Islet precursor cell (in vitro differentiated cells): ENCODE results near the gene AGPAT4.

Source experiments
- DNase-seq: peaks from one replicate; pipeline ENCODE4 v3.0.0-alpha.2; 2018

Gene AGPAT4

DNA sequence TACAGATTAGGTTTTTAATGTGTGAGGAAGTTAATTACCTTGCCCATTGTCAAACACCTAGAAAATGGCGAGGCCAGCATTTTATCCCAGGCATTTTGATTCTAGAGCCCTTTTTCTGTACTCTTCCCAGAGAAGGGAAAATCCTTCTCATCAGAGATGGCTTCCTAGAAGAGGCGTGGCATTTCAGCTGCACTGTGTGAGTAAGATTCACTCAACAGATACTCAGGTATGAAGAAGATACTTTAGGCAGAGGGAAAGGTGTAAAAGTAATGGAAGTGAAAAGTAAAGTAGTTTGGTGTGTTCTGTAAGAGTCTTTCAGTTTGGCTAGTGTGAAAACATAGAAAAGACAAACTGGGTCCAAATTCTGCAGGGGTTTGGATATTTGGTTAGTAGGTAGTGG, 168.5 kb downstream of the AGPAT4 start:
- DNase-seq = no peak

DNA sequence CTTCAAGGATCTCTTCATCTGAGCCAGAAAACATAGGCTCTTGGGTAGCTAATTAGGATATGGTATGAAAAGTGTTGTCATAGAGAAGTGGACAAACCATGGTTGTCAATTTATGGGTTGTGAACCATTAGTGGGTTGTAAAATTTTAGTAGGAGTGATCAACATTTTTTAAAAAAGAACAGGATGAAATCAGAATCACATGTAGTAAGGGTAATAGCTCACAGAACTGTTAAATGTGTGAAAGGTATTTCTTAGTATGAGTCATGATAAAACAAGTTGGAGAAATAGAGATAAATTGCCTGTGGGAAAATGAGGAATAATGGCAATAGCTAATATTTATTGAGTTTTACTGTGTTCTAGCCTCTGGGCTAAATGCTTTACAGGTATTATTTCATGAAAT, 168.9 kb downstream of the AGPAT4 start:
- DNase-seq = no peak

DNA sequence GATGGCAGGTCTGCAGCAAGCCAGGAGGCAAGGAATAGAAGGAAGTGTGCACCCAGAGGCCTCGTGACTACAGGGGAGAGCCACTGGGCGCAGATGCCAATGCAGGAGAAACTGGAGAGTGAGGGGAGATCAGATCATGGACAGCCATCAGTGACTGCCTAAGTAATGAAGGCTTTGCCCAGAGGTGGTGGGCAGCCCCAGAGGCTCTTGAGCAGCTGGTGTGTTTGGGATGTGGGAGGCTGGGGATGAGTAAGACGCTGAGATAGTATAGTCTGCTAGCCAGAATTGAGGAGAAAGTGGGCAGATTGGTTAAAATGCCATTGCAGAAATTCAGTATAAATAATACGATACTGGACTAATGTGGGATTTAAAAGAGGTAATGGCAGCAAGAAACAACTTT, 170.4 kb downstream of the AGPAT4 start:
- no peak for DNase-seq

DNA sequence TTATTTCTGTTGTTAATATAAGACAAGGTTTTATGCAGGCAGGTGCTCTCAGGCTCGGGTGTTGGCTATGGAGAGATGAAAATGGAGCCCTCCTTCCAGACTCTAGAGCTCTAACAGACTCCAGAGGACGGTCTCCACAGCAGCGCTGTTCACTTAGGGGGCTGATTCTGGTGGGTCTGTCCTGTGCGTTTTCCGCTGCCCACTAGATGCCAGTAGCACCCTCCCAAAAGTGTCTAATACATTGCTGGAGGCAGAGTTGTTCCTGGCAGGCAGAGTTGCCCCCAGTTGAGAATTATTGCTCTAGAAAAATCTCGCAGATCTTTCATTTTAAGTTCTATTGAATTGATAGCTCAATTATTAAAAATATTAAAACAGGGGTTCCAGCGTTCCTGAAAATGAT, 172.3 kb downstream of the AGPAT4 start:
- no peak for DNase-seq

DNA sequence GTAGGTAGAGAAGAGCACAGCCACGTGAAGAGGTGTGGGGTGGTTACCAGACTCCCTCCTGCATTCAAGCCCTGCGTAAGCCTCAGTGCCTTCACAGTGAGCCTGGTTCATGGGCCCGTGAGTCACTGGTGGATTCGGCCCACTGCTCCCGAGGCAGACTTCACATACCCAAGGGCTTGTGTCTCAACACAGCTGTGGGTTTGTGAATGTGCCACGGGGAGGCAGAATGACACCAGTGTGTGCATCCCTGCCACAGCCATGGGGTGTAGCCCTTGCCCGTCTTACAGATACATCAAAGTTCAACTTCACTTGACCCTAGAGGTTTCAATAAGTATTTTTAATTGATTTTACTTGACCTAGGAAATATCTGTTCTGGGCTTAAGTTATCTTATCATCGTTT, 173.8 kb downstream of the AGPAT4 start:
- no peak for DNase-seq

DNA sequence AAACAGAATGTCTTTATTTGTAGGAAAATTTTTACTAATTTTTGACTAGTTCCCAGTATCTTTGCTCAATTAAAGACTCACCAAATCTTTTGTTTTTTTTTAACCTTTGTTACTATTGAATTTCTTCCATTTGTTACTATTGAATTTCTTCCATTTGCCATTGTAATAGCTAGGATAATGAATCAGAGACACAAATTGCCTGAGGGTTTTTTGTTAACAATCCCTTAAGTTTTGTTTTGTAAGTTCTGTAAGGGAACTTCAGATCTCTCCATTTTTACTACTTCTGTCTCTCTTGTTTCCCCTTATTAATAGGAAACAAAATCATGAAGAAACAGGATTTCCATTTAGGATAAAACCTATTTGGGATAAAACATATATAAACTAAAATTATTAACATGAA, 177.9 kb downstream of the AGPAT4 start:
- no peak for DNase-seq

DNA sequence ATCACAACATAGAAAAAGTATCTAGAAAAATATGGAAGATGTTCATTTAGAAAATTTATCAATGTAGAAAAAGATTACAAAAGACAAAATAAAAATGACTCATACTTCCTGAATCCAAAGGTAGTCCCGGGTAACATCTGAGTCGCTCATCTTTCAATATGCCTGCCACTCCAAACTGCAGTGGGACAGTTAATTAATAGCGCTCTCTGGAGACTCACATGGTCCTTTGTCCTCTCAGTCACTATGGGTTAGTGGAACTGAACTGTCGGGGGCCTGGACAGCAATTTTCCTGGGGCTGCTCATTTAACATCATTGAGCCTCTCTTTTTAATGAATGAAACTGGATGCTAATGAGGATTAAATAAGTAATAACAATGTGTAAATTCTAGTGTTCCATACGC, 178.9 kb downstream of the AGPAT4 start:
- DNase-seq = no peak

DNA sequence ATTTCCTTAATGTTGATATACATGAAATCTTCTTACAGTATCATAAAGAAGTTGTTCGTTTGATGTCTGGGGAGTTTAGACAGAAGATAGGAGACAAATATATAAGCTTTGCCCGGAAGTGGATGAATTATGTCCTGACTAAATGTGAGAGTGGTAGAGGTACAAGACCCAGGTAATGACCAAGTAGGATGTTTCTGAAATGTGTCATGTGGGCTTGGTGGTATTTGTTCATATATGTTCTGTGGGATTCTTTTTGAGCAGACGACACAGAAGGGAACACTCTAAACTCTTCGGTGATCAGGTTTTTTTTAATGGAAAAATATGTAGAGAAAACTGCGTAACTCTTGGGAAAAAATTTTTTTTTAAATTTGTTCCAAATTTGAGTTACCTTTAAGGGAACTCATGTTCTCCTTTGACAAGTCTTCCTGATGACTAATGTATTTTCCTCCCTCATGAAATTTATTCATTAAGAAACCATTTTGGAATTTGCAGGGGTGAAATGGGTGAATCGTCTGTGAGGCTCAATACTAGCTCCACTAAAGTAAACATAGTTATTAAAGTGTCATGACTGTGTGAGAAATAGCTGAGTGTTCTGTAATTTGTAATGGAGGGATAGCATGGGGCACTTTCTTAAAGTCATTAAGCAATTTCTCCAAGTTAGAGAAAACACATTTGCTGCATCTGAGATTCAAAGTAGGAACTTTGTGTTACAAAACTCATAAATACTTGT, 181.7 kb downstream of the AGPAT4 start:
- DNase-seq = no peak

DNA sequence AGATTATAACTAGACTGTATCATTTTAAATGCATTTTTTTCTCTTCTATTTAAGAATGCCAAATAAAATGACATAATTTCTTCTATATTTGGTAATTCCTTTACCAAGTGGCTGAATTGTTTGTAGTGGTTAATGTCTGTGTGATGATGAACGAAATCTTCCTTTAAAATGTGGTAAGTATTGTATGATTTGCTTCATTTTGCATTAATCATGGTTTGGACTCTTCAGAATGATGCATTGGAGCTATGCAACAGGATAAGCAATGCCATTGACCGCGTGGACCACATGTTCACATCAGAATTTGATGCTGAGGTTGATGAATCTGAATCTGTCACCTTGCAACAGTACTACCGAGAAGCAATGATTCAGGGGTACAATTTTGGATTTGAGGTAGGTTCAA, 182.7 kb downstream of the AGPAT4 start:
- no peak for DNase-seq

DNA sequence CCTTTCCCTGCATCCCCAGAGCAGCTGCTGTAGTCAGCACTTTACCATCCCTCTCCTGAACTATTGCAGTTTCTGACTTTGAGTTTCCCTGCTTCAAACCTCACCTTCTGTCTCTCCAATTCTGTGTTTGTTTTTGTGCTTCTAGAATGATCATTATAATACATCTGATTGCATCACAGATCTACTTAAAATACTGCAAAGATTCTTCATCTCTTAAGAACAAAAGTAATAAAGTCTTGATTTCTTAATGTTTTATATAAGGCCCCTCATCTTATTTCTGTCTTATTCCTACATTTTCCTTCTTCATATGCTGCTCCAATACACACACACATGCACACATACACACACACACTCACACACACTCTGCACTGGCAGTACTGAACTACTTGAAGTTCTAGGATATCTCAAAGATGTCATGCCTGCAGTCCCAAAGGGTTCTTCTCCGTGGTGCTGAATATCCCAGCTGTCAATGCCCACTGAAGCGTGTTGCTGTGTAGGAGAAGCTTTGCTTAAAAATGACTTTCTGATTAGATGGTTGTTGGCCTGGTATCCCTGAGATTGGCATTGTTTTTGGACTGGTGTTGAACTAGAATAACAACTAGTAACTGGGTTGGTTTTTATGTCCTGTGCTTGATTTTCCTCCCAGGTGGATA, 185.1 kb downstream of the AGPAT4 start:
- no peak for DNase-seq

DNA sequence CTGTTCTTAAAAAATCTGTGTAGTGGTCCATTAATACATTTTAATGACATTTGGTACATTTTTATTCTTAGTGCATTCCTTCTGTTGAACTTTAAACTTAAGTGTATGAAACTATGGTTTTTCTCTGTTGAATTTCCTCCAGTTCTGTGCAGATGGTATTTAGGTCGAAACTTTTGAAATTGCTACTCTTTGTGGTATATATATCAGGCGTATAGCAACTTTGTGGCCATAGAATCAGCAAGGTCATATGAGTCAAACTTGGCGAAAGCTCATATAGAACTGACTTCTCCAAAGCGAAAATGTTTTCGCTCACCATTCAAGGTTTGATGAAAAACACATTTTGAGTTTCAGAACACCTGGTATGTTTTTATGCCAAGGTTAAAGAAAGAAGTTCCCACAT, 188.6 kb downstream of the AGPAT4 start:
- DNase-seq = no peak

DNA sequence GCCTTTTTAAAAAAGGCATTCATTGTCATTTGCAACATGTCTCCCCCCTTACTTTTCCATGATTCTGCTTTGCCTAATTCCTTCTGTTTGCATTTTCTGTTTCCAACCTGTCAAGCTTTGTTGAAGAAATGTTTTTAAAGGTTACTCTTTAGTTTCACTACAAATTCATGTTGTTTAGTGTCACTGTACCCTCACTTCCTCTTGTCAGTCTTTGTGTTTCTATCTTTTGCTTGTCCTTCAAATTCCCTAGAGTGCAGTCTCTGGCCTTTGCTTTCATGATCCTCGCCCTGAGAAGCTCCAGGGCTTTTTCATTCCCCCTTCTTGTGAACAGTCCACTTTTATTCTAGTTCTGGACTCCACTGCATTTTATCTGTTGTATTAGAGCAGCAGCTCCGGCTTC, 191.6 kb downstream of the AGPAT4 start:
- no peak for DNase-seq

DNA sequence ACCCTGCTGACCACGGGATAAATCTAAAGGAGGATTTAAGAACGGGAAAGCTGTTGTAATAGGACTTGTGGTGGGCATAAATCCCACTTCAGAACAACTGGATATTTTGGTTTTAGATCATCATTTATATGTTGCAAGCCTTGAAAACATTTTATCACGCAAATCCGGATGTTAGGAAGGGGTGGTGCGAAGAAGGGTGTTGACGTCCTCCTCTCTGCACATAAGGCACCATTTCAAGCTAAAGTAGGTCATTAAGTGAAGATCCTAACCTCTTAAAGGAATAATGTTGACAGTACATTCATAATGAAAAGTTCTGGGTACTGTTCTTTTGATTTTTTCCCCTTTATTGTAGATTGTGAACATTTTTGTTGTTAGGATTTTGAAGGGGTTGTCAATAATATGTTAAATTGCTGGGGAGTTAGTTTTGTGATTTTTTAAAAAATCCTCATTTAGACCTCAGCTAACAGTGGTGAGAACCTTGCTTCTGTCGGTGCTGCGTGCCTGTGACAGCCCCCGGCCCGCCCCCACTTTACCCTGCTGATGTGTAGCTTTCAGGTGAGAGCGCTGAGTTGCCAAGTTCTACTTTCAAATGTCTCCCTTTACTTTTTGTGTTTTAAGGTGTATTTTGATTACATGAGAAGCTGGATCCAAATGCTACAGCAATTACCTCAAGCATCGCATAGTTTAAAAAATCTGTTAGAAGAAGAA, 193.4 kb downstream of the AGPAT4 start:
- DNase-seq = no peak
